Brain pericyte (primary cell): ENCODE results near the gene NFATC2IP.
"Not testable (repeated sequence)": the region's sequence is repeated elsewhere in the genome, so short reads cannot be mapped to it uniquely, and the experiment has no call there.

Experiments
- DNase-seq: peaks from one replicate; pipeline ENCODE4 v3.0.0-alpha.2; 2012; ENCODE audit warnings: low read depth, low spot score

The NFATC2IP gene

GRCh38 chr16:28925386-28926228 lies 25.1 kb upstream of the NFATC2IP start:
- peak; percentile 37 for DNase-seq

GRCh38 chr16:28926284-28926683 lies 24.5 kb upstream of the NFATC2IP start:
- DNase-seq, result not testable (repeated sequence)

GRCh38 chr16:28927815-28928214 lies 22.9 kb upstream of the NFATC2IP start:
- no peak for DNase-seq

GRCh38 chr16:28930203-28930602 lies 20.5 kb upstream of the NFATC2IP start:
- DNase-seq, result no peak

GRCh38 chr16:28930652-28931051 lies 20.1 kb upstream of the NFATC2IP start:
- DNase-seq, result no peak

GRCh38 chr16:28931801-28932225 lies 18.9 kb upstream of the NFATC2IP start, which contains the start of gene CD19:
Gene CD19 (plus strand): TSS chr16:28931971. CDS start chr16:28932001, 30 bp downstream.
- DNase-seq, result no peak

- DNase-seq, result no peak
Measured at GRCh38 chr16:28932339-28933141, 18.2 kb upstream of the NFATC2IP start.

- no peak for DNase-seq
Measured at GRCh38 chr16:28933171-28933570, 17.6 kb upstream of the NFATC2IP start.

GRCh38 chr16:28935346-28935745 lies 15.4 kb upstream of the NFATC2IP start:
- DNase-seq, result no peak

GRCh38 chr16:28935924-28936783 lies 14.6 kb upstream of the NFATC2IP start:
- DNase-seq, result no peak

GRCh38 chr16:28936784-28937155 lies 14.0 kb upstream of the NFATC2IP start:
- DNase-seq, result no peak

GRCh38 chr16:28937222-28937876 lies 13.4 kb upstream of the NFATC2IP start:
- DNase-seq, result no peak

- no peak for DNase-seq
Measured at GRCh38 chr16:28938721-28939120, 12.0 kb upstream of the NFATC2IP start.

GRCh38 chr16:28939825-28940224 lies 10.9 kb upstream of the NFATC2IP start:
- DNase-seq, result not testable (repeated sequence)

- DNase-seq, result no peak
Measured at GRCh38 chr16:28943281-28943680, 7.5 kb upstream of the NFATC2IP start.

- DNase-seq, result no peak
Measured at GRCh38 chr16:28946681-28947080, 4.1 kb upstream of the NFATC2IP start.

- no peak for DNase-seq
Measured at GRCh38 chr16:28951410-28951943, 740 bp downstream of the NFATC2IP start.

GRCh38 chr16:28958216-28958615 lies 7.5 kb downstream of the NFATC2IP start:
- no peak for DNase-seq

GRCh38 chr16:28958836-28959235 lies 8.1 kb downstream of the NFATC2IP start:
- DNase-seq, result no peak

GRCh38 chr16:28964072-28964471 lies 13.3 kb downstream of the NFATC2IP start:
- no peak for DNase-seq

GRCh38 chr16:28964496-28964895 lies 13.8 kb downstream of the NFATC2IP start:
- DNase-seq, result no peak
